NB4 (cell line): ENCODE results near the gene FHOD1.

ENCODE experiments used
- CTCF ChIP-seq: IDR thresholded peaks from one replicate; pipeline ENCODE4 v1.5.1; 2012; ENCODE audit warnings: low read depth, low read length
- MYC ChIP-seq: IDR thresholded peaks from 2 replicates; pipeline ENCODE4 v1.6.1; 2011; ENCODE audit warnings: low read depth, low read length
- POLR2A ChIP-seq: IDR thresholded peaks from 2 replicates; pipeline ENCODE4 v1.6.1; 2011; ENCODE audit warnings: mild to moderate bottlenecking; ENCODE audit not compliant: insufficient read length; ENCODE audit errors: extremely low read depth

- TF ChIP-seq POLR2A (no peak), CTCF (no peak), MYC (no peak)
Measured at GRCh38 chr16:67211674-67212073, 35.6 kb downstream of the FHOD1 start.
